Measurements from ENCODE around the gene MFNG. TPM values are rescaled to one million over a fixed set of nuclear protein-coding genes. Genes with fewer than 3 reads are reported as not detected.

MFNG gene
- total RNA-seq, 1 experiment from 2014 or later, result 1.3 TPM

DNA sequence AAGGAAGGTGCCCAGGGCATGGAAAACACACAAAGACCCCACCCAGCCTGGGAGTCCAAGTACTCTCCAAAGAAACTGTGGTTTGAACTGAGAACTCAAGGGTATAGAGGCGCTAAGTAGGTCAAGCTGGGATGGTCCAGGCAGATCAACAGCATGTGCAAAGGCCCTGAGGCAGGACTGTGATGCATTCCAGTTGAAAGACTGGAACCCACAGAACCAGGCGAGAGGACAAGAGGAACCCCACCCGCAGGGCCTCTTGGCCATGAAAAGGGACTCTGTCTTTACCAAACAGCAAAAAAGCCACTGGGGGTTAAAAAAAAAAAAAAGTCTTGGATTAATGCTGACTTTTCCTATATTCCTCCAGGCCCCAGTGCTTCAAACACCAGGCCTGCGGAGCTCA lies 18.8 kb upstream of the MFNG start:
- Histone ChIP-seq H3K4me3 (ENCODE audit: insufficient read depth, low read depth, low read length) (no peak overlapping the region), H3K36me3 (replicated peaks; ENCODE audit: control insufficient read depth, insufficient read depth, low read length) (no peaks in the 10 kb centered on the region; the same call in 1 of the 2 replicates), H3K27me3 (ENCODE audit: control insufficient read depth, insufficient read depth, low read length) (no peaks in the 10 kb centered on the region)
- DNase-seq, result no peak

DNA sequence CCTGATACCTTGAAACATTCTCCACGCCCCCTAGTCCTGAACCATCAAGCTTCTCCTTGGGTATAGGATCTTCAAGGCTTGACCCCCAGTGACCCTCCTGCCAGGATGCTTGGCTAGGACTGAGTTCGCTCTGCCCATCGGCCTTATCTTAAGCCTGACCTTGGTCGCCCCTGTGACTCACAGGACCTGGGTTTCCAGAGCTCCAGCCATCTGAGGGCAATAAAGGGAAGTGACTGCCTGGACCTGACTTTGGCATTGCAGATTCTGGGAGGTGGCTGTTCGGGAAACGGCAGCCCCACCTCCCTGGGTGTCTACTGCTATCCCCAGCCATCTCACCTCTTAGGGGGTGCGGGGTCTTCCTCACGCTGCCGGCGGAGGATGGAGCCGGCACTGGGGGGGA lies 17.7 kb upstream of the MFNG start:
- Histone ChIP-seq H3K36me3 (replicated peaks; ENCODE audit: control insufficient read depth, insufficient read depth, low read length) (no peaks in the 10 kb centered on the region; the same call in 1 of the 2 replicates), H3K4me3 (ENCODE audit: insufficient read depth, low read depth, low read length) (no peak overlapping the region), H3K27me3 (ENCODE audit: control insufficient read depth, insufficient read depth, low read length) (no peaks in the 10 kb centered on the region)
- DNase-seq, result no peak

DNA sequence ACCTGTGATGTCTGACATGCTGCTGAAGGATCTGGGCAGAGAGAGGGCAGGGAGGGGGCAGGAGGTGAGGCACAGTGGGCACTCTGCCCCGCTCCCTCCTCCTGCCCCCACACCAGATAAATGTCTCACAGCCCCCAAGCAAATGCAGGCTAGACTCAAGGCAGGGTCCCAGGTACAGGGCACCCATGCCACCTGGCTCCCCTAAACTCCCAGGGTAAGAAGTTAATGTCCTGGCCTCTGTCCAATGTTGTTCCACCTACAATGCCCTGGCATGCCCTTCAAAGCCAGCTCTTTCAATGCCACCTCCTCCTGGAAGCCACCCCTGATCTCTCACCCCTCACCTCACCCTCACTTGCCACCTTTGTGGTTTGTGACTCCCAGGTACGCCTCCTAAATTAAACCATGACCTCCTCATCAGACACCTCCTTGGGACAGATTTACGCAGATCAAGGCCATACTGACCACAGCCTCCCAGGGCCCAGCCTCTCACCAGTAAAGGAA lies 17.0 kb upstream of the MFNG start:
- H3K4me3 ChIP-seq (ENCODE audit: insufficient read depth, low read depth, low read length), result no peak overlapping the region
- H3K36me3 ChIP-seq (replicated peaks; ENCODE audit: control insufficient read depth, insufficient read depth, low read length), result no peaks in the 10 kb centered on the region; the same call in 1 of the 2 replicates
- H3K27me3 ChIP-seq (ENCODE audit: control insufficient read depth, insufficient read depth, low read length), result no peaks in the 10 kb centered on the region
- DNase-seq, result no peak

DNA sequence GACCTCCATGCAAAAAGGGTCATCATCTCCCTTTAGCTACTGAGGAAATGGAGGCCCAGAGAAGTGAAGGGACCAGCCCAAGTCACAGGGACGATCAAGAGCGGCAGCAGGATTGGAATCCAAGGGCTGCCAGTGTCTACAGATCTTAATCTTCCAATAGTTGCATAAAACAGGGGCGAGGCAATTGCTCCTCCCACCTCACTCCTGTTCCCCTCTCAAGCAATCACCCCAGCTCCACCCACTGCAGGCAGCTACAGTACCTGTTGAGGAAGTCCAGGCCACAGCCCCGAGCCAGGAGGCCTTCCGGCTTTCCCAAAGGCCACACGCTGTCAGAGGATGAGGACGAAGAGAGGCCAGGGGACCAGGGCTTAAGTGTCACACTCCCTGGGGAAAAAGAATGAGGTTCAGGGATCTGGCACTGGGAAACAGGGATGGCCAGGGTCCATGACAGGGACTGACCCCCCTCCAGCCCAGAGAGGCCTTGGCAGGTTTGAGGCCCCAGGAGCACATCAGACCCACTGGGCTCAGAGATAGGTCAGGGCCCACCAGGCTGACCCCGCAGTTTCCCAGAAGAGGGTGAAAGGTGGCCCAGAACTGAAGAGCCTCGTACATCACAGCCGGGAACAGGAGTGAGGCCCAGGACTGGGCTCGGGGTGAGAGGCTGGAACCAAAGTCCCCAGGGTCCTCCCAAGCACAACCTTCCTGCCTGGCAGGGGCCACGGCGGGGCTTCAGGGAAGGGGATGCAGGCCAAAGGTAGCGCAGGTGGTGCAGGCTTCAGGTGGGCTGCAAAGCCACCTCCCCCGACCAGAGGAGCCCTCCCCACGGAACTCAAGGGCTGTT lies 16.4 kb upstream of the MFNG start:
- no peaks in the 10 kb centered on the region; the same call in 1 of the 2 replicates for H3K36me3 ChIP-seq (replicated peaks; ENCODE audit: control insufficient read depth, insufficient read depth, low read length)
- no peaks in the 10 kb centered on the region for H3K27me3 ChIP-seq (ENCODE audit: control insufficient read depth, insufficient read depth, low read length)
- DNase-seq, result no peak
- no peak overlapping the region for H3K4me3 ChIP-seq (ENCODE audit: insufficient read depth, low read depth, low read length)

DNA sequence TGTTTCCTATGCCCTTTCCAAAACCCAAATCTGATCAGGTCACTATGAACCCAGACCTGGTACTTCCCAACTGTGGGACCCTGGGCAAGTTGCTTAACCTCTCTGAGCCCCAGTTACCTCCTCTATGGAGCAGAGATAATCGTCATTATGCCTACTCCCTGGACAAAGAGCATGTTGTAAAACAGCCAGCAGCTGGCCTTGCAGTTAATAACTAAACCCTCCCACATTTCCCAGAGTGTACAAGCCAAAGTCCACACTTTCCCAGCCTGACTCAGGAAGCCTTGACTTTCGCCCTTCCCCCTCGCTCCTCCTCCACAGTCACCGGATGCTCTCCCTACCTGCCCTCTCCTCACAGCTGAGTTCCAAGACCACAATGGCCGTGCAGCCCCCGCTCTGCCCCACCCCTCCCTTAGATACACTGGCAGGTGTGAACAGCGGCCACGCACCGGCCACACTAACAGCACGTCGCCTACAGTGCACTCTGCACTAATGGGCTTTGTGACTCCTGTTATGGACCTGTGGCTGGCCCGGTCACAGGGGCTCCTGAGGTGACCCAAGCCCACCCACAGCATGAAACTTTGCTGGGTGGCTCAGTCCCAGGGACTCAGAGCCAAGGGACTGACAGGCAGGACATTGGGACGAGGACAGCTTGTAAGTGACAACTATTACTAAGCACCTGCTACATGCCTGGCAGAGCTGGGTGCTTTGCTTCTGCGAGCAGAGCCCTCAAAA lies 15.6 kb upstream of the MFNG start:
- no peak overlapping the region for H3K4me3 ChIP-seq (ENCODE audit: insufficient read depth, low read depth, low read length)
- DNase-seq, result no peak

DNA sequence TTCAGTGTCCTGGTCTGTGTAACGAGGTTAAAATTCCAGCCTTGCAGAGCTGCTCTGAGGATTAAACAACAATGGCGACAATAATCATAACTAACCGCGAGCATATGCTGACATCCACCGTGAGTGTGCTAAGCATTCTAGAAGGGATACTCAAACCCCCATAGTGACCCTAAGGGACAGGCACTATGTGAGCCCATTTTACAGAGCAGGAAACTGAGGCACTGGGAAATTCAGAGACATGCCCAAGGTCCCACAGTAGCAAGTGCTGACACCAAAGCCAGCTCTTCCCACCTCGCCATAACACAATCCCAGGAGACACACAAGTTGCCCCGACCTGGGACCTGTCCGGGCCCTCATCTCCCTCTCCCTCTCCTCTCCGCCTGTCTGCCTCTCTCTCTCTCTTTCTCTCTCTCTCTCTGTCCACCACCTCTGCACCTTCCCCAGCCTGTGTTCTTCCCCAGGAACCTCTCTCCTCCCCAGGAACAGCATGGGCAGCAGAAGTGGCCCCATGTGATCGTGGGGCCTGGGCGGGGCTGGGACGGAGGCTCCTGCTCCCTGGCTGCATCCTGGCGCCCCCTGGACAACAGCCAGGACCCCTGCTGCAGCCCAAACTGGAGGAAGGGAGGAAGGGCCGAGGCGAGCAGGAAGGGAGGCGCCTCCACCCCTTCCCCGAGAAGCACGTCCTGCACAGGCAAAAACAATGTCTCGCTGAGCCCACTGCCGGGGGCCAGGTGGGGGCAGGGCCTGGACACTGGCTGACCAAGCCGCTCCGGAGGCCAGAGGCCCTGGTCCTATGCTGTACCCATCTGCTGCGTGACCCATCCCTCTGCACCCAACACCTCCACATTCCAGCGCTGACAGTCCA lies 14.8 kb upstream of the MFNG start:
- Histone ChIP-seq H3K36me3 (replicated peaks; ENCODE audit: control insufficient read depth, insufficient read depth, low read length) (no peaks in the 10 kb centered on the region; the same call in 1 of the 2 replicates), H3K27me3 (ENCODE audit: control insufficient read depth, insufficient read depth, low read length) (no peaks in the 10 kb centered on the region), H3K4me3 (ENCODE audit: insufficient read depth, low read depth, low read length) (no peak overlapping the region)
- DNase-seq, result peak; percentile 72

More for the DNA sequence above, 15.6 kb upstream of the MFNG start:
- Histone ChIP-seq H3K27me3 (ENCODE audit: control insufficient read depth, insufficient read depth, low read length) (no peaks in the 10 kb centered on the region), H3K36me3 (replicated peaks; ENCODE audit: control insufficient read depth, insufficient read depth, low read length) (no peaks in the 10 kb centered on the region; the same call in 1 of the 2 replicates)

DNA sequence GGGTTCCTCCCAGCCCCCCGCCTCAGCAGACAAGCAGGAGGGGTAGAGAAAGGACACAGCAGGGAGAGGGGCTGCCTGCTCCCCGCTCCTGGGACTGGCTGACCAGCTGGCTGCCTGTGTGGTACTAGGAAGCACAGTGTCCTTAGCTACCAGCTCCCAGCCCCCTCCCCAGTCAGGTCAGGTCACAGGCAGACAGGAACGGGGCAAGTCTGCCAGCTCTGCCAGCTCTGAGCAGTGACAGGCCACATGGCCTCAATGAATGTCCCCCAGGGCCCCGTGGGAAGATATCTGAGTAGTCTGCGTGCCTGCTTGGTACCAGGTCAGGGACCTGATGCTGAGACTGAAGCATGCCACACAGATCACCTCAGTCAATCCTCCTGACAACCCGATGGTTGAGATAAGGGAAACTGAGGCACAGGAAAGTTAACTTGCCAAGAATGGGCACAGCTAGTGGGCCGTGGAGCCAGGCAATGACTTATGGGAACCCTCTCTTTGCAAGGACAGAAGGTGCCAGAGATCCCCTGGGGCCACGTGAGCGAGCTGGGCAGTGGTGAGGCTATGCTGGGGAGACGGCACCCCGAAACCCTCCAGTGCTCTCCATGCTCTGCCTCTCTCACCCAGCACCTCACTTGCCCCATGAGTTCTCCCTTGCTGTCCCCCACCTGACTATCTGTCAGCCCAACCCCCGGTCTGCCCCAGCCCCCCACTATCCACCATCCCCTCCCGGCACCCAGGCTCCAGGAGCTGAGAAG lies 13.8 kb upstream of the MFNG start:
- H3K4me3 ChIP-seq (ENCODE audit: insufficient read depth, low read depth, low read length), result no peak overlapping the region
- H3K27me3 ChIP-seq (ENCODE audit: control insufficient read depth, insufficient read depth, low read length), result no peaks in the 10 kb centered on the region
- H3K36me3 ChIP-seq (replicated peaks; ENCODE audit: control insufficient read depth, insufficient read depth, low read length), result no peaks in the 10 kb centered on the region; the same call in 1 of the 2 replicates
- no peak for DNase-seq

DNA sequence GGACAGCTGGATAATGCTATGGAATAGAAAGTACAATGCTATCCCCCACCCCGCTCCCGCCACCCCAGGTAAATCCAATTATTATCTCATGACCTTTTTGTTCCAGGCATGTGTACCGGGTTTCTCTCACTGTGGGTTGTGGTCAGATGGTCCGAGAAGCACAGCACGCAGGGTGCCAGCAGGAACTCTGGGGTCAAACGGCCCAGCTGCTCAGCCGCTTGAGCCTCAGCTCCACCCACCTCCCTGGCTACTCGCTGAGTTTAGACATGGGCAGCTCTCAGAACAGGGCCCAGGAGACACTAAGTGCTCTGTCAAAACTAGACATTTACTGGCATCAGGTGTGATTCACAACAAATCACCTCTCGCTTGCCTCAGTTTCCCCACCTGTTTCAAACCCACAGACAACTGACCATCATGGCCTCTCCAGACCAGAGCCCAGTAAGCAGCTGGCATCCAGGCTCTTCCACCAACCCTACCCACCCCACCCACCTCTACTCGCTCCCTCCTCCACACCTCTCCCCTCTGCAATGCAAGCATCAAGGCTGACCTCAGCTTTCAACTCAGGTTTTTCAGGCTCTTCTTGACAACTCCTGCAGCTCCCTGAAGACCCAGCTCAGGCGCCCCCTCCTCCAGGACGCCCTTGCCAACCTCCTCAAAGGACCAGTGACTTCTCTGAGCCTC lies 13.0 kb upstream of the MFNG start:
- peak; percentile 45 for DNase-seq
- H3K4me3 ChIP-seq (ENCODE audit: insufficient read depth, low read depth, low read length), result no peak overlapping the region
- no peaks in the 10 kb centered on the region for H3K27me3 ChIP-seq (ENCODE audit: control insufficient read depth, insufficient read depth, low read length)
- H3K36me3 ChIP-seq (replicated peaks; ENCODE audit: control insufficient read depth, insufficient read depth, low read length), result no peaks in the 10 kb centered on the region; the same call in 1 of the 2 replicates

DNA sequence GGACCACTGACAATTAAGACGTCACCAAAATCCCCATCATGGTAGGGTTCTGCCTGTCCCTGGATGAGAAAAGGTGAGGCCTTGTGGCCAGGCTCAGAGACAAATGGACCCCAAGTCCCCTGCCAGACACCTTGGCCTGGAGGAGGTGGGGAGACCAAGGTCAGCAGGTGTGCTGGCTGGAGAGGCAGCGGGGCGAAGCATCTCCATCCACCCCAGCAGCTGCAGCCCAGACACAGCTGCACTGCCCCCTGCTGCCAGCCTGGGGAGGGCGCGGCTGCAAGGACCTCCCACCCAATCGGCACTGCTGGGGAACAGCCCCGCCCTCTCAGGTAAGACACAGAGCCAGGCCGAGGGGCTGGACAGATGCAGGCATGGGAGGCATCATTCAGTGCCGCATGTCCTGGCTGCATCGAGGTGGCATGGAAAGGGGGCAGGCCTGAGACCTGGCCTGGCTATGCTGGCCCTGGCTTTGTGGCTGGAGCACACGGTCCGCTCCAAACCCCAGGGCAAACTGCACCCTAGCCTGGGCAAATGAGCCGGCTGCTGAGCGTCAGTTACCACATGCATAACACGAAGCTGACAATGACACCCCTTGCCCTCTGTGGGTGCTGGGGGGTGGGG lies 12.2 kb upstream of the MFNG start:
- no peaks in the 10 kb centered on the region for H3K27me3 ChIP-seq (ENCODE audit: control insufficient read depth, insufficient read depth, low read length)
- no peaks in the 10 kb centered on the region; the same call in 1 of the 2 replicates for H3K36me3 ChIP-seq (replicated peaks; ENCODE audit: control insufficient read depth, insufficient read depth, low read length)
- H3K4me3 ChIP-seq (ENCODE audit: insufficient read depth, low read depth, low read length), result no peak overlapping the region
- DNase-seq, result peak; percentile 99

DNA sequence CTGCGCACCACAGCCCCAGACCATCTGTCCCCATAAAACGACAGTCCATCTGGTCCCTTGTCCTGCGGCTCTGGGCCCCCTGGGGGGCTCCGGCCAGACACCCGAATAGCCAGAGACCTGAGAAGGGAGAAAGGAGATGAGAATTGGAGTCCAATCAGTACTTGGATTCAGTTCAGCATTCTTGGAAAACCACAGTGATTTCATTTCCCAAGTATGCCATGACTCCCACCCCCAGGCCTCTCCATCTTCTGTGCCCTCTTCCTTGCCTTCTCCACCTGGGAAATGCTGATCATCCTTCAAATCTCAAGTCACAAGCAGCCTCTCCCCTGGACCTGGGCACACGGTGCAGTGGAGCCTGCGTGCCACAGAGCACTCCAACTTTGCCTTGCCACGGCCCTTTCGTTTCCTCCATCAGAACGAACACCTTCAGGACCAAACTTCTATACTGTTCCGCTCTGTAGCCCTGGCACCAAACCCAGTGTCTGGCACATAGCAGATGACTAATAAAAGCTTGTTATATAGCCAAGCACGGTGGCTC lies 10.9 kb upstream of the MFNG start:
- no peaks in the 10 kb centered on the region for H3K27me3 ChIP-seq (ENCODE audit: control insufficient read depth, insufficient read depth, low read length)
- H3K4me3 ChIP-seq (ENCODE audit: insufficient read depth, low read depth, low read length), result no peak overlapping the region
- H3K36me3 ChIP-seq (replicated peaks; ENCODE audit: control insufficient read depth, insufficient read depth, low read length), result no peaks in the 10 kb centered on the region; the same call in 1 of the 2 replicates
- DNase-seq, result no peak

DNA sequence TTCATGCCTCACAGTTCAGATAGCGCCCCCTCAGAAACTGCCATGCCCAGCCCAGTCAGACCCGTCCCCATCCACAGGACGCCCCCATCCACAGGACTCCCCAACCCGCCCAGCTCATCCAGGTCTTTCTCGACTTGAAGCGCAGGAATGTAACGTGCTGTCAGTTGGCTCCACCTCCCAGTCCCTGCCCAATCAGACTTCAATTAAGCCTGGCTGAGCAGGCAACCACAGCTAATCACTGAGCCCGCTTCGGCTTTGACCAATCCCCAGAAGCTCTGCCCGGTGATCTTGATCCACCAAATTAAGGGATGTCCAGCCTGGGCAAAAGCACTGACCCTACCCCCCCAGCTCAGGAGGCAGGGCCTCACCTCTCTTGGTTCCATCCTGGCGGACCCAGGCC lies 10.5 kb upstream of the MFNG start:
- no peaks in the 10 kb centered on the region; the same call in 1 of the 2 replicates for H3K36me3 ChIP-seq (replicated peaks; ENCODE audit: control insufficient read depth, insufficient read depth, low read length)
- no peak overlapping the region for H3K4me3 ChIP-seq (ENCODE audit: insufficient read depth, low read depth, low read length)
- no peaks in the 10 kb centered on the region for H3K27me3 ChIP-seq (ENCODE audit: control insufficient read depth, insufficient read depth, low read length)
- peak; percentile 88 for DNase-seq

DNA sequence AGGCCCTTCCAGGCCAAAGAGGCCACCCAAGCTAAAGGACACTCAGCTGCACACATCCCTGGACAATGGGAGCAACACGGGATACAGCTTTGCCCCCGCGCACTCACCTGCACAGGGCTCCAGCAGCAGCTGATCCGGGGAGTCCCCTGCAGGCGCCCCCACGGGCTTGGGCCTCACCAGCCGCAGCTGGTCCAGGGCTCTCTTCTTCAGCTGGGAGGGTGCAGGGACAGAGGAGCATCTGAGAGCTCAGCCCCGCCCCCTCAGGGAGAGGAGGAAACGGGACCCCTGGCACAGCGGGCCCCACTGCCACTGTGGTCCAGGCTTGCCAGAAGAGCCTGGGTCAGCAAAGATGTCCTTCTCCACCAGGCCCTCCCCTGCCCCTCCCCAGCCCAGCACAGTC lies 7.8 kb upstream of the MFNG start:
- no peak overlapping the region for H3K4me3 ChIP-seq (ENCODE audit: insufficient read depth, low read depth, low read length)
- H3K27me3 ChIP-seq (ENCODE audit: control insufficient read depth, insufficient read depth, low read length), result no peaks in the 10 kb centered on the region
- DNase-seq, result peak; percentile 71
- no peaks in the 10 kb centered on the region; the same call in 1 of the 2 replicates for H3K36me3 ChIP-seq (replicated peaks; ENCODE audit: control insufficient read depth, insufficient read depth, low read length)
